NCI-H1092 treated with DMSO at 0.1 percent for 48 hours (cell line): ENCODE data around the gene MLXIP.
"Not testable (repeated sequence)": the region's sequence is repeated elsewhere in the genome, so short reads cannot be mapped to it uniquely, and the experiment has no call there.

Source experiments
- DNase-seq: peaks from one replicate; lab custom pipeline; 2025; lab: John Stamatoyannopoulos, UW

Gene MLXIP

GRCh38 chr12:122096591-122097149 lies 18.1 kb downstream of the MLXIP start:
- DNase-seq = no peak

DNA sequence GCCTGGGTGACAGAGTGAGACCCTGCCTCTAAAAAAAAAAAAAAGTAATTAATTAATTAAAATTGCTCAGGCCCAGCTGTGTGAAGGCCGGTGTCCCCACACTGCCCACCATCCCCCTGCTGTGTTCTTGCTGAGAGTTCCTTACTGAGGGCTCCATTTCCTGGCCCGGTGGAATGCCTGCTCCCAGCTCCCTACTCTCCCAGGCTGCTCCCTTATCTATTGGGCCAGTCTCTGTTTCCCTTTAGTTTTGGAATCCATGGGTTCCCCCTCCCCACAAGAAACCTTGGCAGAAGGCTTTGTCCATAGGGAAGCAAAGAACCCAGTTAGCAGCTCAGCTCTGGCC lies 19.0 kb downstream of the MLXIP start:
- no peak for DNase-seq

DNA sequence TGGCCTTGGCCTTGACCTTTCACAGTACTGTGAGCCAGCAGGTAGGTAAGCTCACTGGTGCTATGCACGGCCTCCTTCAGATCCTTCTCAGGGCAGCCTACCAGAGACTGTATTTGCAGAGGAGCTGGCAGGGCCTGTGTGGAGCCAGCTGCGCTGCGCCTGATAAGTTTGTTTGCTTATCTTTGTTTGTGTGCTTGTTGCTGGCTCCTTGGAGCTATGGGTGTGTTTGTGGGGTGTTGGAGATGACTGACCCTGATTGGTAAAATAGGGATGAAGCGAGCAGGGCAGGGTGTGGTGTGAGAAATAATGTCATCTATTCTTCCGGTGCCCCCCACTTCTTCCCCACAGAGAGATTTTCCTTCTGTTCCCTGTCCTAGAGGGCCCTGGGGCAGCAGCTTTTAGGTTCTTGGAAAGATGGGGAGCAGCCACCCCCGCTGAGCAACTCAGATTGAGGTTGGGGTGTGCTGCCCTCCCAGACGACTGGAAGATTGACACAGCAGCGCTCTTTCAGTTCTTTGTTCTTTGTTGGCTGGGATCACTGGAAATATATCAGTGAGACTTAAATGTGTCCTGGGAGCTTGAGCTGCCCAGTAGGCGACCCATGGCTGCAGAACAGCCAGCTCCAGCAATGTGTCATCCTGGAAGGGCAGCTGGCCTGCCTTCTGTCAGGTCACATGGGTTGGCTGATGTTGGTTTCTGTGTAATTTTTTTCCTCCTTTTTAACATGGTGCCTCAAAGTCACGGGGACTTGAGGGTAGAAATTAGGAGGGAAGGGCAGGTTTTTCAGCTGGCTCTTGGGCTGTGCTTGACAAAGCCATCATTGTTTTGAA lies 19.6 kb downstream of the MLXIP start:
- DNase-seq = peak; percentile 53

DNA sequence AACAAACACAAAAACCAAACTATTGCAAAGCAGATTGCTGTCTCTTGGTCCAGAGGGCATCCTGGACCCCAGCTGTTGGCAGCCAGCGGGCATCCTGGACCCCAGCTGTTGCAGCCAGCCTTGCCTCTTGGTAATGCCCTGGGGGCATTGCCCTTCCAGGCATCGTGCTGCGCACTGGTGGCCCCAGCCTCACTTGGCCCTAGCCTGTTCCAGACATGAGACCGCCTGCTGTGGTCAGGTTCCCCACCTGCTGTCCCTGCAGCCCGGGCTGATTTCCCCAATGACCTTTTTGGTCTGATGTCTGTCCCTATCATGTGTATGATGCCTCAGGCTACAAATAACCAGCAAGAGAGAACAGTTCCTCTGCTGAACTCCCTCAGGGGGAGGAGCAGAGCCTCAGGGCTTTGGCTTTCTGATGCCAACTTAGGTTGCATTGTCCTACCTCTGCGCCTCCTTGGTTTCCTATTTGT lies 20.8 kb downstream of the MLXIP start:
- DNase-seq = no peak

DNA sequence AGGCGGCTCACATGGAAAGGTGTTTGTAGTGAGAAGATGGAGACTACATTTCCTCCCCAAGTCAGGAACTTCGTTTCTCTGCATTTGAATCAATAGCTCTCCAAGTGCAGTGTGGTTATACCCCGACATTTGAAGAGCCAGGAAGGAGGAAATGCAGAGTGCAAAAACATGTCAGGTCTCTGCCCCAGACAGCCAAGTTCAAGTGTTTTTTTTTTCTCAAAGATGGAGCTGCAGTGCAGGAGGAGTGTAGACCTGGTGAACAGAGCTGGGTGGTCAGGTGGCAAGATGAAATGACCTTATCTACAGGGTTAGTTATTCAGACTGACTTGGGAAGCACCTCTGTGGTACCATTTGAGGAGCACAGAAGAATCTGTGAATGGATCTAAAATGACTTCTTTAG lies 21.3 kb downstream of the MLXIP start:
- no peak for DNase-seq

DNA sequence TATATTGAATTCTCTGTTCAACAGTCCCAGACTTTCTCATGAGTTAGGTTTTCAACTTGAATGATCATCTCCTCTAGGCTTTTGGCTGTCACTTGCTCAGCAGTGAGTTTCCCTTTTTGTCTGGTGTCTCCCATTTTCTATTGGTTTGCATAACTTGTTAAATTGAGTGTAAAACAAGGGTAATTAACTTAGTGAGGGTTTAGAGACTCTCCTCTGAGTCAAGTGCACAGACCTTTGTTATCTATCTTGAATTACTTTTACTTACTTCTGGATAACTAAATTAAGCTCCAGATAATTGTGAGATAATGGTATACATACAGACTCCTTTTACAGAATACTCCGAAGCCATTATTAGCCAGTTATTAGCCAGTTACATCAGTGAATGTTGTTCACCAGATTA lies 22.0 kb downstream of the MLXIP start:
- no peak for DNase-seq

DNA sequence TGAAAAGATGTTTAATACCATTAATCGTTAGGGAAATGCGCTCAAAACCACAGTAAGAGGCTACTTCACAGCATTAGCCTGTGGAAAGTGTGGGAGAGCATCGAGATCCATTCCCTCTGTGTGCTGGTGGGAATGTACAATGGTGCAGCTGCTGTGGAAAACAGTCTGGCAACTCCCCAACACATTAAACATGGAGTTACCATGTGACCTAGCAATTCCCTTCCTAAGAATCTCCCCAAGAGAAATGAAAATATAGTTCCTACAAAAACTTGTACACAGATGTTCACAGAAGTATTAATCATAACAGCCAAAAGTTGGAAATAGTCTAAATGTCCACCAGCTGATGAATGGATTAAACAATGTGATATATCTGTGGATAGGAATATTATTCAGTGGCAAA lies 23.8 kb downstream of the MLXIP start:
- DNase-seq = no peak

- no peak for DNase-seq
Measured at GRCh38 chr12:122104844-122105243, 26.3 kb downstream of the MLXIP start.

GRCh38 chr12:122105496-122105895 lies 26.9 kb downstream of the MLXIP start:
- DNase-seq = not testable (repeated sequence)

DNA sequence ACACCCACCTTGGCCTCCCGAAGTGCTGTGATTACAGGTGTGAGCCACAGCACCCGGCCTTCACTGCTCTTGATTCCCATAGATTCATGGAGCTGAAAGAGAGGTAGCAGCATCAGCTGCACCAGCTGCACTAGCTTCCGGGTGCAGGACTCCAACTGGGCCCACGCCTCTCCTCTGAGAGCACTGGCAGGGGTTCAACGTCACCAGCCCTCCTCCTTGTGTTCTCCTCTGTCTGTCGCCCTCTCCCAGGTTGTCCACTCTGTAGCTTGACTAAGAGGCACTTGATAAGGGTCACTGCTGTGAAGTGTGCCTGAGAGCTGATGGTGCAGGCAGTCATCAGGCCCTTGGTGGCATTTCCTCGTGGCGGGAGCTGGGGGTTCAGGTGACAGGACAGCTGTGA lies 28.3 kb downstream of the MLXIP start:
- DNase-seq = peak; percentile 65

DNA sequence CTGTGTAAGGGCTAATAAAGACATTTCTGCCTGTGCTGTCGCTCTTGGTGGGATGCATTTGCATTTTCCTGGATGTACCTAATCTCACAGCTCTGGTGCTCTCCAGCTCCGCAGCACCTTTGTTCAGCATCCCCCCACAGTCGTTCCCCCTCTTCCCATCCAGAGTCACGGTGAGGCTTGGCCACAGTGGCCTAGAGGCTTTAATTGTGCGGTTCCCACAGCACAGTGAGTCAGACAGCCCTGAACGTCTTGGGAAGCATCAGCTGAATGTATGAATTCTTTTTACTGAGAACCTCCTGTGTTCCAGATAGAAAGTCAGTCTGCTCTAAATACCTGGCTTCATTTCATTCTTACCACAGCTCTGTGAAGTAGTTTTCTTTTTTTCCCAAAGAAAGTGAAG lies 28.7 kb downstream of the MLXIP start:
- DNase-seq = no peak

DNA sequence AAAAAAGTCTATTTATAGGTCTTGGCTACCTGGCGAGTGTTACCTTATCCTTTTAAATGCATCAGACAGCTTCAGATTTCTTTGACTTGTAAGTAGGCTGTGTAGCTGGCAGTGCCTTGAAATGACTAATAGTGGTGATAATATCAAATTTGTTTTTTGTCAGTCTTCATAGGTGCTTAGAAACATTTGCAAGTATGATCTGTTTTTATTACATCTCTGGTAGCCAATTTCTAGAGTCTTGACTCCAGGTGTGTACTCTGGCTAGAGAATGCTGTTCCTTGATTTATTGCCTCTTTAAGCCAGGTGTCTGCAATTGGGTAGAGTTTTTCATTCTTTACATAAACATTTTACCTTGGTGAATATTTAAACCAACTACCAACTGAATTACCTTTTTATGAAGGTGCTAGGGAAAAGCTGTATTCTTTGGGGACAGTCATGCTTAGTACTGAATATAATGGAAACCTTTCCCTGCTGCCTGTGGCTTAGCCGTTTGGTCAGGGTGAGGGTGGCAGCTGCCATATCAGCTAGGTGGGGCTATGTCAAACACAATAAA lies 32.6 kb downstream of the MLXIP start:
- peak; percentile 59 for DNase-seq

- peak; percentile 43 for DNase-seq
Measured at GRCh38 chr12:122116707-122117535, 38.4 kb downstream of the MLXIP start.

- no peak for DNase-seq
Measured at GRCh38 chr12:122117979-122118378, 39.4 kb downstream of the MLXIP start.

GRCh38 chr12:122121341-122121740 lies 42.8 kb downstream of the MLXIP start:
- DNase-seq = not testable (repeated sequence)

DNA sequence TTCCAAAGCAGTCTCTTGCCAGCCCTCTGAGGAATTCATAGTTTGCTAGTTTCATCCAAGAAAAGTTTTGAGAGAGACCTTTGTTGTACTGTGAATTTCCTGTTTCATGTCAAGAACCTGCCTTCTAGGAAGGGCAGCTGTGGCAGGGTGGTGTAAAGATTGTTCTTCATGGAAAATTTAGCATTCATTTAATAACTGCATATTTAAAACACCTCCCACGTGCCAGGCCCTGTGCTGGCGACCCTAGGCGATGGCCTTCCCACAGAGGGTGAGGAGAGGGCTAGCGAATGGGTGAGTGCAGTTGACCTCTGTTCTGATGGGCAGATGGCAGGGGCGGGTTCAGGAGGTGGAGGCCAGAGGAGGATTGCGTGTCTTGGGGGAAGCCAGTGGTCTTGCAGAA lies 43.2 kb downstream of the MLXIP start:
- no peak for DNase-seq

DNA sequence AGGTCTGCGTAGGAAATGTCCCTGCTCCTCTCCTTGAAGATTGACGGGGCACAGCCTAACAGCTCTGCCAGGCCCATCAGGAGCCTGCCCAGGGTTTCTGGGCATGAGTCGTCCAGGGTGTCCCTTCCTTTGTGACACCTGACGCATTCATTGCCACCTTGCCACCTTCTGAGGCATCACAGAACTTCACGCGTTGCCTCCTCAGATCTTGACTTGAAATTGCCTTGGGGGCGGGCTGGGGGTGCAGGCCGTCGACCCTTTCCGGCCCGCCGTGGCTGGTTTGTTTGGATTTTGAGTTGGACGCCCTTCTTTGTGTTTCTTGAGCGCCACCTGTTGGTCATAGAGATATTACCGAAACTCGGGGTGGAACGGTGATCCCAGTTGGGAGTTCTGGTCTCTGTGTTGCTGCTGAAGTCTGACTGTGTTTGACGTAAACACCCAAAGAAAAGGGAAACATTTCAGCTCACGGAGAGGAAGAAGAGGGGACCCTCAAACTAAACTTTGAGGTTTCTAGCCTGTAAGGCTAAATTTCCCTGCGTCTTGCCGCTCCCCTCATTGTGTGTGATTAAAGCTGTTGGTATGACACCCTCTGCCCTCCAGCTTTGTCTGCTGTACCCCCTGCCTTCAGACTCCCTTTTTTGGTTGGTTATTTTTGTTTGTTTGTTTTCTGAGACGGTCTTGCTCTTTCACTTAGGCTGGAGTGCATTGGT lies 44.6 kb downstream of the MLXIP start:
- peak; percentile 38 for DNase-seq

DNA sequence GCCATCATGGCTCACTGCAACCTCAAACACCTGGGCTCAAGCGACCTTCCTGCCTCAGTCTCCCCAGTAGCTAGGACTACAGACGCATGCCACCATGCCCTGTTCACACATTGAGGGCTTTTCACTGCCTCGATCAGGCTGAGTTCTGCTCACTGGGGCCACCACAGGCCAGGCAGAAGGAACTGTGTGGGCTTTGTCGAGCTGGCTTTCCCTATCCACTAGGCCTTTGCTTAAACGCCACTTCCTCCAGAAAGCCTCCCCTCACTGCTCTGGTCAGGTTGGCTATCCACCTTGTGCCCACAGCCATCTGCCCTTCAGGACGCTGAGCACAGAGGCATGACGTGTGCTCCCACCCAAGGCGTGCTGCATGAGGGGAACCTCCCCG lies 45.2 kb downstream of the MLXIP start:
- no peak for DNase-seq

DNA sequence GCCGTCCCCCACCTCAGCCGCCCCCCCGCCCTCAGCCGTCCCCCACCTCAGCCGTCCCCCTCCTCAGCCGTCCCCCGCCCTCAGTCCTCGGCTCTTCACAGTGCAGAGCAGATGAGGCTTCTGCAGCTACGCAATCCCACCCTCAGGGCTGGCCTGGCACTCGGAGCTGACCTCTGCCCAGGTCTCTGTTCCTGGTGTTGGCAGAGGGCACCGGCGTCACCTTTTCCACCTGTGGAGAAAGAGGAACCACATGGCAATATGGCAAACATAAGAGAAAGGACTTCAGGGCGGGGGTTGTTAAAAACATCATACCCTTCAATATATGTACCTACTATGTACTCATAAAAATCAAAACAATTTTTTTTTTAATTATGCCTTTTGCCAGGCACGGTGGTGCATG lies 45.8 kb downstream of the MLXIP start:
- no peak for DNase-seq

DNA sequence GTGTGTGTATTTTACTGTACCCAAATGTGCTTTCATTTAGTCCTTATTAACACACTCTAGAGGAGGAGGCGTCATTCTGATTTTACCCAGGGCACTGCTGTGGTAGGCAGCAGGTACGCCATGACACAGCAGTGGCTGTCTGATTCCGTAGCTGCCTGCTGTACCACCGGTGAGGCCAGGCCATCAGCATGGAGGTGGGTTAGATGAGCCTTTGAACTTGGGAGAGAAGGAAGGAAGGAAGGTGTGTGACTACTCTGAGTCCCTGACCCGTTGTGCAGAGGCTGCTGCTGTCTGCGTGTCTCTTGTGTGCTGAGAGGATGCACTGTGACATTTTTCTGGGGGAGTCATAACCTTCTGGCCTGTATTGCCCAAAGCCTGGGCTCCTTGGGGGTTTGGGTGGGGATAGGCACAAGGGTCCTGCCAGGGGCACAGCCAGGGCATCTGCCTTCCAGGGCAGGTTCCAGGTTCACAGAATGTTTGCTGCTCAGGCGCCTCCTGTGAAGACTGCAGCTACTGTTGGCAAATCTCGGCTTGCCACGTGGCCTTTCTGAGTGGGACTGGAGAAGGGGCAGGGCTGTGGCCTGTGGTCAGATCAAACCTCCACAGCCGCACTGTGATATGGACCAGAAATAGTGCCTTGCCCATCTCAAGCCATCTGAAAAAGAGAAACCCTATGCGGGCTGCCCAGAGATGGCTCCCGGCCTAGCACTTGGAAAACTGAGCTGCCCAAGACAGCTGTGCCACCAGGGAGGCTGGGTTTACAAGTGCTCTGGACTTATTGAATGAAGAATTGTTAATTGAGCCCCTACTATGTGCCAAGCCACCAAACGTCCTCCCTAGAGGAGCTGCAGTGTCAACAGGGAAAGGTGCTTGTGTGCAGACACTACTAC lies 47.1 kb downstream of the MLXIP start:
- DNase-seq = no peak

GRCh38 chr12:122126342-122126635 lies 47.7 kb downstream of the MLXIP start:
- DNase-seq = no peak
